ENCODE results near the gene CFAP73.

- TF ChIP-seq, protein P1, sequence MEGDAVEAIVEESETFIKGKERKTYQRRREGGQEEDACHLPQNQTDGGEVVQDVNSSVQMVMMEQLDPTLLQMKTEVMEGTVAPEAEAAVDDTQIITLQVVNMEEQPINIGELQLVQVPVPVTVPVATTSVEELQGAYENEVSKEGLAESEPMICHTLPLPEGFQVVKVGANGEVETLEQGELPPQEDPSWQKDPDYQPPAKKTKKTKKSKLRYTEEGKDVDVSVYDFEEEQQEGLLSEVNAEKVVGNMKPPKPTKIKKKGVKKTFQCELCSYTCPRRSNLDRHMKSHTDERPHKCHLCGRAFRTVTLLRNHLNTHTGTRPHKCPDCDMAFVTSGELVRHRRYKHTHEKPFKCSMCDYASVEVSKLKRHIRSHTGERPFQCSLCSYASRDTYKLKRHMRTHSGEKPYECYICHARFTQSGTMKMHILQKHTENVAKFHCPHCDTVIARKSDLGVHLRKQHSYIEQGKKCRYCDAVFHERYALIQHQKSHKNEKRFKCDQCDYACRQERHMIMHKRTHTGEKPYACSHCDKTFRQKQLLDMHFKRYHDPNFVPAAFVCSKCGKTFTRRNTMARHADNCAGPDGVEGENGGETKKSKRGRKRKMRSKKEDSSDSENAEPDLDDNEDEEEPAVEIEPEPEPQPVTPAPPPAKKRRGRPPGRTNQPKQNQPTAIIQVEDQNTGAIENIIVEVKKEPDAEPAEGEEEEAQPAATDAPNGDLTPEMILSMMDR (IDR thresholded peaks at IDR 0.05) = no peak
- TF ChIP-seq POLR2AphosphoS5 (IDR thresholded peaks at IDR 0.05) = no peak
- no peak for TF ChIP-seq POLR2A (IDR thresholded peaks at IDR 0.05)
Observed at GRCh38 chr12:113184098-113184899, 34.8 kb downstream of the CFAP73 start.
